ENCODE results near the gene CAB39.

DNA sequence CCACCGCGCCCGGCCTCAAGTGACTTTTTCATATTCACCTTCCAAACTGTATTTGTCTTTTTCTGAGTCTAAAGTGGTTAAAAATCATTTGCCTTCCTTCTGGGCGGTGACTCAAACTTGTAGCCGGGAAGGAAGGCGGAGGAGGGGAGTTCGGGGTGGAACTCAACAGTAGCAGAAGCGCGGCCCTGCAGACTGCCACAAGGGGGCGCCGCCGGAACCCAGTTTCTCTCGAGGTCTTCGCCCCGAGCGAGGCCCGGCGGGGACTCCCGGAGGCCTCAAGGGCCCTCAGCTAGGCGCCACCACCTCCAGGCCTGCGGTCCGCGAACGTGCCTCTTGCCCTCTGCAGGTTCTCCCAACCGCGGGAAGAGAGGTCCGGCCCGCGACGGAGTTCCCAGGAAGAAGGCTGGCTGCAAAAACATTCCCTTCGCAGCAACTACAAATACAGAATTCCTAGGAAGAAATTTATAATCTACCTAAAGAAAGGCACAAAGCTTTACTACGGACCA is 135.3 kb downstream of the CAB39 start:
- no peak for TF ChIP-seq POLR2A (IDR thresholded peaks at IDR 0.05; ENCODE audit: low read depth)
- TF ChIP-seq EP300 (IDR thresholded peaks at IDR 0.05), result no peak
- peak; percentile 85 to 96 (median 93) for TF ChIP-seq CTCF (IDR thresholded peaks at IDR 0.05)
